Activated T-cell treated with anti-CD3 and anti-CD28 coated beads, Interleukin-2, amount 50 U/mL, for 24 hours (primary cell): Measurements from ENCODE around the gene NRK.
"Not testable (repeated sequence)": the region's sequence is repeated elsewhere in the genome, so short reads cannot be mapped to it uniquely, and the experiment has no call there.

Experiments
- DNase-seq: peaks from one replicate; pipeline ENCODE4 v3.0.0-alpha.2; 2020
- H3K27ac Mint-ChIP-seq: 2 replicates; pipeline ENCODE4 v1.8.0; 2020; ENCODE audit warnings: mild to moderate bottlenecking, mixed read lengths
- H3K27me3 Mint-ChIP-seq: 2 replicates; pipeline ENCODE4 v1.8.0; 2020; ENCODE audit warnings: mixed read lengths
- H3K36me3 Mint-ChIP-seq: 2 replicates; pipeline ENCODE4 v1.8.0; 2020; ENCODE audit warnings: low read depth, mixed read lengths
- H3K4me1 Mint-ChIP-seq: 2 replicates; pipeline ENCODE4 v1.8.0; 2020; ENCODE audit warnings: low read depth, mixed read lengths
- H3K4me3 Mint-ChIP-seq: 2 replicates; pipeline ENCODE4 v1.8.0; 2020; ENCODE audit warnings: mild to moderate bottlenecking, moderate library complexity, mixed read lengths
- H3K9me3 Mint-ChIP-seq: 2 replicates; pipeline ENCODE4 v1.8.0; 2020; ENCODE audit warnings: mixed read lengths

Gene NRK

DNA sequence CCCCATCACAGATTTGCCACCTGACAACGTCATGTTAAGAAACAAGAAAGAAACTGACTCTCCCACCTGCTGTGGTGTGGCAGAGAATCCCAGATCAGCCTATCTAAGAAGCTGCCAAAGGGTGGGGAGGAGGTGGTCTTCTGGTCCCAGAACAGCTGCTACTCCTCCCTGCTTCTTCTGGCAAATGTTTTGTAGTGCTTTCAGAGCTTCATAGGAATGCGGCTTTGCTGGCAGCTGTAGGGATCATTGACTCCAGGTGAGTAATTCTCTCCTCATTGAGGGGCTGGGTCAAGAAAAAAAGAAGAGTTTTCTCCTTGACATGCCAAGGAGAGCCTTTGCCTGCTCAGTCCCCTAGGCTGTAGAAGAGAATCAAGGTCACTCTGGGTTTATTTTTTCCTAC lies 23.3 kb downstream of the NRK start:
- no peak overlapping the region for H3K27ac Mint-ChIP-seq
- no peaks in the 10 kb centered on the region for H3K36me3 Mint-ChIP-seq
- no peaks in the 10 kb centered on the region for H3K4me1 Mint-ChIP-seq
- peaks cover 14% of the 10 kb centered on the region for H3K27me3 Mint-ChIP-seq
- no peak overlapping the region for H3K4me3 Mint-ChIP-seq
- no peak for DNase-seq
- no peaks in the 10 kb centered on the region for H3K9me3 Mint-ChIP-seq

DNA sequence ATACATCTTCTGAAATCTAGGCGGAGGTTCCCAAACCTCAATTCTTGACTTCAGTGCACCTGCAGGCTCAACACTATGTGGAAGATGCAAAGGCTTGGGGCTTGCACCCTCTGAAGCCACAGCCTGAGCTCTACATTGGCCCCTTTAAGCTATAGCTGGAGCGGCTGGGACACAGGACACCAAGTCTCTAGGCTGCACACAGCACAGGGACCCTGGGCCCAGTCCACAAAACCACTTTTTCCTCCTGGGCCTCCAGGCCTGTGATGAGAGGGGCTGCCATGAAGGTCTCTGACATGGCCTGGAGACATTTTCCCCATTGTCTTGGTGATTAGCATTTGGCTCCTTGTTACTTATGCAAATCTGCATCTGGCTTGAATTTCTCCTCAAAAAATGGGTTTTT lies 27.8 kb downstream of the NRK start:
- H3K4me3 Mint-ChIP-seq, H3K27ac Mint-ChIP-seq, H3K9me3 Mint-ChIP-seq, H3K36me3 Mint-ChIP-seq, DNase-seq, H3K4me1 Mint-ChIP-seq: not testable (repeated sequence)
- peaks cover 18% of the 10 kb centered on the region for H3K27me3 Mint-ChIP-seq

DNA sequence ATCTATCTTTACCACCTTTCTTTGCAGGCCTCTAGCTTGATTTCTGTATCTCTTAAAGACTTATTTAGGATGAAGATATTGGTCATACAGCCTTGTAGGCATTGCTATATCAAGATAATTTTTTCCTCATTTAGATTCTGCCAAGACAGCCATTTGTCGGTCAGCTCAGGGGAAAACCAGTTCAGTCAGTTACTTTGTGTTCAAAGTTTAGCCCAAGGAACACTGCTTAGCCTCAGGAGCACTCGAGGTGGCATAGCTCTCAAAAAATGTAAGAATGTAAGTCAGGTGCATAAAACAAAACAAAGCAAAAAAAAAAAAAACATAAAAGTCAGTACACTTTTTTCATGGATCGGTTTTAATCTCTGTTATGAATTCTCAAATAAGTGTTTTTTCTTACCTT lies 43.4 kb downstream of the NRK start:
- DNase-seq = no peak
- Mint-ChIP-seq H3K4me1 (no peaks in the 10 kb centered on the region), H3K27me3 (peaks cover 7% of the 10 kb centered on the region), H3K4me3 (no peak overlapping the region), H3K27ac (no peak overlapping the region), H3K36me3 (no peaks in the 10 kb centered on the region), H3K9me3 (no peaks in the 10 kb centered on the region)

DNA sequence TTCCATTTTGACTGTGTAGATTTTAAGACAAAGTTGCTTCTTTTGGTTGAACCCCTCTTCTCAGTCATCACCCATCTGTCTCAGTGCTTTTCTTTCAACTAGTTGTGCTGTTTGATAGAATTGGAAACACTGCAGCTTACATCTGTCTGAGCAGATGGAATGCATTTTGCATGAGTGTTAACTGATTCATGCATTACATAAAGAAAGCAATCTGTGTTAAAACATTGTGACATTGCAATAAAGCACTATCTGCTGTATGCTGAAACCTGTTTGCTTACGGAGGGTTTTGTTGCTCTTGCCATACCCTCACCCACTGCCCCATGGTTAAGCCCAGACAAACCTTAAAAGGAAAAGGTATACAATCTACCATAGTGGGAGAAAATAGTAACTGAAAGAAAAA lies 47.4 kb downstream of the NRK start:
- no peaks in the 10 kb centered on the region for H3K4me1 Mint-ChIP-seq
- no peaks in the 10 kb centered on the region for H3K9me3 Mint-ChIP-seq
- H3K4me3 Mint-ChIP-seq = no peak overlapping the region
- no peak for DNase-seq
- no peak overlapping the region for H3K27ac Mint-ChIP-seq
- H3K36me3 Mint-ChIP-seq = no peaks in the 10 kb centered on the region
- H3K27me3 Mint-ChIP-seq = peaks cover 7% of the 10 kb centered on the region

DNA sequence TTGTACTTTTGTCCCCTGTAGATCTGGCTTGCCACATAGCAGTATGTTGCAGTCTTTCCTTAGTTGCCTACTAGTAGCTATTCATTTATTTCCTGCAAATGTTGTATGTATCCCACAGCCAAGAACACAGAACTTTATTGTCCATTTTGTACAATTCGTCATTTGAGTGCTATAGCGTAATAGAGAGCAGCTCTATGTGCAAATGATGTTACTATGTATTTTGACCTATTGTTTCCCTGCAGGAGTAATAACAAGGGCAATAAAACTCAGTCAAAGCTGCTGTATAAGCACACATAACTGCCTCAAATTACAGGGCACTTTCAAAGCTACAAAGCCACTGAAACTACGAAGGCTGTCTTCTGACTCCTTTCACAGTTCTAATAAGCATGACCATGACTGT lies 48.1 kb downstream of the NRK start:
- Mint-ChIP-seq H3K4me1 (no peaks in the 10 kb centered on the region), H3K36me3 (no peaks in the 10 kb centered on the region), H3K27ac (no peak overlapping the region), H3K27me3 (peaks cover 11% of the 10 kb centered on the region), H3K4me3 (no peak overlapping the region), H3K9me3 (no peaks in the 10 kb centered on the region)
- no peak for DNase-seq

DNA sequence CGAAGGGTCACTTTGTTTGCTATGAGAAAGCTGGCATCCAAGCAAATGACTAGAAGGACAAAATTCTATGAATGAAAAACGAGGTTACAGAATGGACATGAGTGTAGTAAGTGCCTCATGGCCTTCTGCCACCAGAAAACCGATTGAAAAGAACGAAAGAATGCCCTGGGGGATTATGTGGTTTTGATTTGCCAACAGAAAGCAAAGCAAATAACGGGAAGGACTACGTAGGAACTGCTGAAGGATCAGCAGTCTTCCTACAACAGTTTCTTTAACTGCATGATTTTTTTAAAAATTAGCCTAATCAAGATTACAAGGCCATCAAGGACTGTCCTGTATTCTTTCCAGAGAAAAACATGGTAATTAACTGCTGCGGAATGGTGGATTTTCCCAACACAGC lies 50.6 kb downstream of the NRK start:
- H3K4me1 Mint-ChIP-seq = no peaks in the 10 kb centered on the region
- no peak for DNase-seq
- H3K36me3 Mint-ChIP-seq = no peaks in the 10 kb centered on the region
- no peaks in the 10 kb centered on the region for H3K9me3 Mint-ChIP-seq
- no peak overlapping the region for H3K4me3 Mint-ChIP-seq
- peaks cover 16% of the 10 kb centered on the region for H3K27me3 Mint-ChIP-seq
- H3K27ac Mint-ChIP-seq = no peak overlapping the region

DNA sequence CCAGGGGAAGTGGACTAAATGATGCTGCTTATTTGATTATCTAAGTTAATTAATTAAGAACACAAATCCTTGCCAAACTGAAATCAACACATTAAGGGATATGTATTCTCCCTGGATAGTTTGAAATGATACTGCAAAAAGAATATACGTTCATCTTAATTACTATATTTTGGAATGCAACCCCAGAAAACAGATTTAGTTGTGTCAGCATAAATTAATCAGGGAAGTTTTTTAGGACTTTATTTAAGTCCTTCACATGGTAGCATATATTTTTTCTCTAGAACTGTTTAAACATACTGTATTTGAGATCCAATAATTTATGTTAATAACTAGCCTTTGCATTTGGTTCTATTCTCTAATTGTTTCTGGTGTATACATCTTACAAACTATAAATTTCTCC lies 52.5 kb downstream of the NRK start:
- H3K36me3 Mint-ChIP-seq = no peaks in the 10 kb centered on the region

DNA sequence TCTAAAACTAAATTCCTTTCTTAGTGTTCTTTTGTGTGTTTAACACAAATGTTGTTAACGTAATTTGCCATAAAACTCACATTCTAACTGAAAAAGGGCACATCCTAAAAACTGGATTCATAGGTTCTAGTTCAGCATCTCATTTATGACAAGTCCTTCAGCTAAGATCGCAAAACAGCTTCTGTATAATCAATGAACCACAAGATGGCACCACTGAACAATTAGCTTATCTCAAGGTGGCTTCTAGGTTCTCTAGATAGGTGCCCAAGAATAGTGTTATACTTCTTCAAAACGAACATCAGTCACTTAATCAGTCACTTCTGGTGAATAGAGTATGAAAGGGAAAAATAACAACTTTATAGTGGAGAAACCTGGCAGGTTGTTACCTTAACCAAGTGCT lies 54.3 kb downstream of the NRK start:
- no peak overlapping the region for H3K27ac Mint-ChIP-seq
- no peak overlapping the region for H3K4me3 Mint-ChIP-seq
- H3K36me3 Mint-ChIP-seq = no peaks in the 10 kb centered on the region
- H3K9me3 Mint-ChIP-seq = no peaks in the 10 kb centered on the region
- peaks cover 16% of the 10 kb centered on the region for H3K27me3 Mint-ChIP-seq
- DNase-seq = no peak
- H3K4me1 Mint-ChIP-seq = no peaks in the 10 kb centered on the region

More for the DNA sequence above, 52.5 kb downstream of the NRK start:
- H3K27ac Mint-ChIP-seq = no peak overlapping the region
- peaks cover 20% of the 10 kb centered on the region for H3K27me3 Mint-ChIP-seq
- no peaks in the 10 kb centered on the region for H3K4me1 Mint-ChIP-seq
- no peak for DNase-seq
- H3K4me3 Mint-ChIP-seq = no peak overlapping the region
- no peaks in the 10 kb centered on the region for H3K9me3 Mint-ChIP-seq

DNA sequence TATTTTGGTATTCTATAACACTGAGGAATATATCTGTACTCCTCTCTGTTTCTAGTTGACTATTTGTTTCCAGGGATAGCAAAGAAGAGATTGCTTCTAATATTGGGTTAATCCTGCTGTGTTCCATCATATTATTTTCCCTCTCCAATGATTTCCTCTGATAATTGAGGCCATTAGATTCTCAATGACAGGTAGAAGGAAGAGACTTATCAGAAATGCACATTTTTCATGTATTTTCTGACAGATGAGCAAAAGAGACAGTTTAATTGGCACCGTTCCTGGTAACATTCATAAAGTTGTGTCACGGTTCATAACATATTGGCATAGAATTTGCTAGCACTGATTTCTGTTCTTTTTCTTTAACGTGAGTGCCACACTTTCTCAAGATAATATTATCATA lies 58.2 kb downstream of the NRK start:
- Mint-ChIP-seq H3K36me3 (no peaks in the 10 kb centered on the region), H3K4me3 (no peak overlapping the region), H3K4me1 (no peaks in the 10 kb centered on the region), H3K27me3 (peaks cover 19% of the 10 kb centered on the region), H3K27ac (no peak overlapping the region), H3K9me3 (no peaks in the 10 kb centered on the region)
- no peak for DNase-seq

DNA sequence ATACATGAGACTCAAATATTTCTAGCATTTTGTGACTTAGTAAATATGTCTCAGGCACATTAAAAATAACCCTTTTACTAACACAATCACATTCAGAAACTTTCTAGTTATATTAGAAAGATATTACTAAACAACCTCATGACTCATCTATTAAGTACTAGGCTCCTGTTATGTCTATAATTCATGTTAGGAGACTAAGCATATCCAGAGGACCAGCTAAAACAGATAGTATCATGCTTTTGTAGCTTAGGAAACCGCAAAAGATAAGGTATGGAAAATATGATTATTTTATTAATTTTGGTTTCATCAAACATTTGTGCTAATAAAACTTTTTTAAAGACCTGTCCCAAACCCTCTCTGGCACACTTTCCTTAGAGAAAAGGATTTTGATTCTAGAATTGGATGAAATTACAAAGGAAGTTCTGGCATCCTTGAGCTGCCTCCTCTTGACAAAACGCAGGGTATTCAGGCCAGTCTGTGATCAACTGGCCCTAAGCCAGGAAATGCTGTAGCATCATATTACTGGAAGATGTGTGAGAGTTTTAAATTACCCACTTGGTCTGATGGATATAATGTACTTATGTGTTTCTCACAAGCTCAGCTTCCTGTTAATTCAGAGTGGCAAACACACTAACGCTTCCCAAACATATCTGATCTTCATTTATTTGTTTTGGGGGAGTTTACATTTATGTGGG lies 60.4 kb downstream of the NRK start:
- no peak overlapping the region for H3K27ac Mint-ChIP-seq
- H3K4me3 Mint-ChIP-seq = no peak overlapping the region
- H3K27me3 Mint-ChIP-seq = peaks cover 16% of the 10 kb centered on the region
- H3K9me3 Mint-ChIP-seq = no peaks in the 10 kb centered on the region
- H3K4me1 Mint-ChIP-seq = no peaks in the 10 kb centered on the region
- DNase-seq = no peak
- no peaks in the 10 kb centered on the region for H3K36me3 Mint-ChIP-seq

DNA sequence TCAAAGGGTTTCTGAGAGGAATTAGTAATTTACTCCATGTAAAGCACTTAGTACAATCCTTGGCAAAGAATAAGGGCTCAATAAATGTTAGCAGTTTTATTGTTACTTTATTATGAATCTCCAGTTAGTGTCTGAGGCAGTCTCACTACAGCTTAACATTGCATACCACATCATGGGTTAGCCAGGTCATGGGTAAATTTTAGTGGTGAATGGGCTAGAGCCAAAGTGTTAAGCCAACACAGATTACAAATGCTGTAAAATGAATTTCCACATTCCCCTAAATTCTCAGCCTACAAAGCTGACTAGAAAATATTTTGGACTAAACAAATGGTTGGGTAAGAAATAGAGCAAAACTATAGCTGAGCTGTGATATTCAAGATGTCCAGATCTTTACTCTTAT lies 72.4 kb downstream of the NRK start:
- Mint-ChIP-seq H3K4me1 (no peaks in the 10 kb centered on the region), H3K36me3 (no peaks in the 10 kb centered on the region), H3K4me3 (no peak overlapping the region), H3K27me3 (peaks cover 9% of the 10 kb centered on the region), H3K27ac (no peak overlapping the region), H3K9me3 (no peaks in the 10 kb centered on the region)
- no peak for DNase-seq

DNA sequence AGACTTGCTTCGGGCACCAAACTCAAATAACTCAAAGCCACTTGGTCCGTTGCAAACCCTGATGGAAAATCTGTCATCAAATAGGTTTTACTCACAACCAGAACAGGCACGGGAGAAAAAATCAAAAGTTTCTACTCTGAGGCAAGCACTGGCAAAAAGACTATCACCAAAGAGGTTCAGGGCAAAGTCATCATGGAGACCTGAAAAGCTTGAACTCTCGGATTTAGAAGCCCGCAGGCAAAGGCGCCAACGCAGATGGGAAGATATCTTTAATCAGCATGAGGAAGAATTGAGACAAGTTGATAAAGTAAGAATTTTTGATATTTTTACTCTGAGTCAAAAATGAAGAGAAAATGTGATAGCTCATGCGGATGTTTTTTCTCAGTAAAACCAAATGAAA lies 87.2 kb downstream of the NRK start:
- Mint-ChIP-seq H3K36me3 (no peaks in the 10 kb centered on the region), H3K27me3 (peaks cover 20% of the 10 kb centered on the region), H3K4me1 (no peaks in the 10 kb centered on the region), H3K4me3 (no peak overlapping the region), H3K27ac (no peak overlapping the region), H3K9me3 (no peaks in the 10 kb centered on the region)
- DNase-seq = no peak

DNA sequence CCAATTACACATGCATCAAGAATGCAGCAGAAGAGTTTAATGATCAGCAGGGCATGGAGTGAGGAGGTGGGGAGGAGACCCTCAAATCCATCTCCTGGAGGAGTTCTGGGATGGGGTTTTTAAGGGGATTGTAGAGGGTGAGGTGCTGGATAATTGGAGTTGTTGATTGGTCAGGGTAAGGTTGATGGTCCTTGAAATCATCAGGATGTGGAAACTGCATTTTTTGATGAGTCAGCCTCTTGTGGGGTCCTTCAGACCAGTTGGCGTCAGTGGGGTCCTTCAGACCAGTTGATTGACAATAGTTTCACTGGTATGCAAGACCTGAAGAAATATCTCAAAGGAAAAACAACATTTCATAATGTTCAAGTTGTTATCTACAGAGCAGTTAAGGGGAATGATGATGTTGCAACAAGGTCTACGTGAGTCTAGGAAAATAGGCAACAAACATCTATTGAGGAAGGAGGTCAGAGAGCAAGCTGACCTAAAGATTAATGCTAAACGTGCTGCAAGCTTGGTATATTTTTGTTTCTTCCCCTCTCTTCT lies 88.3 kb downstream of the NRK start:
- H3K4me3 Mint-ChIP-seq = no peak overlapping the region
- H3K9me3 Mint-ChIP-seq = no peaks in the 10 kb centered on the region
- no peaks in the 10 kb centered on the region for H3K4me1 Mint-ChIP-seq
- no peak overlapping the region for H3K27ac Mint-ChIP-seq
- no peak for DNase-seq
- no peaks in the 10 kb centered on the region for H3K36me3 Mint-ChIP-seq
- peaks cover 17% of the 10 kb centered on the region for H3K27me3 Mint-ChIP-seq

DNA sequence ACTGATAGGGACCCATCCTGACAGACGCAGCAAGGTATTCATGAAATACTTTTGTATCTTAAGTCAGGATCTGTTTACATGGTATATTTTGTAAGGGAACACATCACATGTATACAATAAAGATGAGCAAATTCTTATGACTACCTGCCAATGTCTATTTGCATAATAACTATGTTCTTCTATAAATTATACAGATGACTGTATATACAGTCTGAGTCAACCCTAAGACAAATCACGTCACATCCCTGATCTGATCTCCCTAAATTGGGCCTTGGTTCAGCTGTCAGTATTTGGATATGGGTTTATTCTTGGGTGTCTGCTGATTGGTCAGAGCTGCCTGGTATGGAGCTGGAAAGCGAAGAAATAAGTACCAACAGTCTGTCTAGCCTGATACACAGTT lies 122.9 kb downstream of the NRK start:
- Mint-ChIP-seq H3K4me1 (no peaks in the 10 kb centered on the region), H3K27ac (no peak overlapping the region), H3K9me3 (no peaks in the 10 kb centered on the region), H3K36me3 (no peaks in the 10 kb centered on the region), H3K4me3 (no peak overlapping the region), H3K27me3 (peaks cover 16% of the 10 kb centered on the region)
- no peak for DNase-seq

DNA sequence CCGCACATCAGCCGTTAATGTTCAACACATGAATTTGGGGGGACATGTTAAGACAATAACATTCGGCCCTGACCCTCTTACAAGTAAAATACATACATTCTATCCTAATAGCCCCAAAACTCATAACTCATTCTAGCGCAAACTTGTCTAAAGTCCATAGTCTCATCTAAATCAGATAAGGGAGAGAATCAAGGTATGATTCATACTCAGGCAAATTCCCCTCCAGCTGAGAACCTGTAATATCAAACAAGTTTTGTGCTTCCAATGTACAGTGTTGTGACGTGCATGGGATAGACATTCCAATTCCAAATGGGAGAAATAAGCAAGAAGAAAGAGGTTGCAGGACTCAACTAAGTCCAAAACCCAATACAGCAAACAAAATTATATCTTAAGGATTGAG lies 147.1 kb downstream of the NRK start:
- Mint-ChIP-seq H3K9me3 (no peaks in the 10 kb centered on the region), H3K36me3 (no peaks in the 10 kb centered on the region), H3K4me3 (no peak overlapping the region), H3K4me1 (no peaks in the 10 kb centered on the region), H3K27me3 (peaks cover 11% of the 10 kb centered on the region), H3K27ac (no peak overlapping the region)
- no peak for DNase-seq
